Small intestine (tissue), 7 donors: ENCODE data around the gene BBIP1. TPM values are rescaled to one million over a fixed set of nuclear protein-coding genes. Genes with fewer than 3 reads are reported as not detected.
A peak's percentile ranks its signal among the peaks of the same experiment; 100 is the strongest.

Source experiments
- DNase-seq, 2 donors: peaks; one replicate each; pipeline versions ENCODE4 v3.0.0 to v3.0.0-alpha.2; 2013
- FAIRE-seq: peaks from 2 replicates; lab custom pipeline; 2012; peaks lifted over from hg19 to GRCh38; lab: Jason Lieb, UNC
- H3K27ac ChIP-seq, 3 donors: one replicate each; pipeline ENCODE4 v1.5.1; 2013; ENCODE audit warnings: low read length in 2 of 3, mild to moderate bottlenecking in 2 of 3, control low read depth in 1 of 3, inconsistent platforms in 1 of 3, low read depth in 1 of 3, moderate library complexity in 1 of 3
- H3K27me3 ChIP-seq, 3 donors: one replicate each; pipeline ENCODE4 v1.6.1; 2013; ENCODE audit warnings: low read length in 3 of 3, inconsistent platforms in 1 of 3; ENCODE audit not compliant: control insufficient read depth in 3 of 3, insufficient read depth in 3 of 3
- H3K36me3 ChIP-seq, 3 donors: one replicate each; pipeline ENCODE4 v1.6.1; 2013; ENCODE audit warnings: low read length in 3 of 3, inconsistent platforms in 1 of 3, low read depth in 1 of 3, mild to moderate bottlenecking in 1 of 3, moderate library complexity in 1 of 3; ENCODE audit not compliant: control insufficient read depth in 3 of 3, insufficient read depth in 2 of 3
- H3K4me1 ChIP-seq, 3 donors: one replicate each; pipeline ENCODE4 v1.6.1; 2013; ENCODE audit warnings: low read length in 2 of 3, inconsistent platforms in 1 of 3, low read depth in 1 of 3, mild to moderate bottlenecking in 1 of 3, moderate library complexity in 1 of 3; ENCODE audit not compliant: control insufficient read depth in 3 of 3, insufficient read depth in 2 of 3
- H3K4me3 ChIP-seq, 3 donors: one replicate each; pipeline ENCODE4 v1.5.1; 2013; ENCODE audit warnings: low read length in 3 of 3, control low read depth in 1 of 3, inconsistent platforms in 1 of 3, low read depth in 1 of 3, mild to moderate bottlenecking in 1 of 3, moderate library complexity in 1 of 3
- H3K9me3 ChIP-seq, 2 donors: one replicate each; pipeline ENCODE4 v1.6.1; 2013; ENCODE audit warnings: low read depth in 1 of 2, low read length in 1 of 2; ENCODE audit not compliant: control insufficient read depth in 2 of 2, insufficient read depth in 1 of 2
- WGBS, 3 donors: extraction: QIAGEN DNeasy Blood & Tissue Kit; methylation state at CpG; one replicate each; pipeline ENCODE4 v1.1.7; 2013; 5-methylcytosine and 5-hydroxymethylcytosine counted together
- polyA plus RNA-seq, 4 donors: library from polyadenylated mRNA; stranded (reverse) in 3 of 4; unstranded in 1 of 4; fragments of 200-250 nt in 3 of 4; fragments of 120-200 nt in 1 of 4; gene quantifications; one replicate each; pipeline versions ENCODE4 v1.2.1 to v1.2.3, GENCODE V29; 2013
- donor health status: healthy with polysubstance abuse.
- donor health status: control.
- donor health status: control.
- donor health status: Bipolar disorder and iron deficiency.
- donor health status: healthy.

Gene BBIP1
- polyA plus RNA-seq, 4 donors: 10.7 to 21.1 (median 17.5) TPM

DNA sequence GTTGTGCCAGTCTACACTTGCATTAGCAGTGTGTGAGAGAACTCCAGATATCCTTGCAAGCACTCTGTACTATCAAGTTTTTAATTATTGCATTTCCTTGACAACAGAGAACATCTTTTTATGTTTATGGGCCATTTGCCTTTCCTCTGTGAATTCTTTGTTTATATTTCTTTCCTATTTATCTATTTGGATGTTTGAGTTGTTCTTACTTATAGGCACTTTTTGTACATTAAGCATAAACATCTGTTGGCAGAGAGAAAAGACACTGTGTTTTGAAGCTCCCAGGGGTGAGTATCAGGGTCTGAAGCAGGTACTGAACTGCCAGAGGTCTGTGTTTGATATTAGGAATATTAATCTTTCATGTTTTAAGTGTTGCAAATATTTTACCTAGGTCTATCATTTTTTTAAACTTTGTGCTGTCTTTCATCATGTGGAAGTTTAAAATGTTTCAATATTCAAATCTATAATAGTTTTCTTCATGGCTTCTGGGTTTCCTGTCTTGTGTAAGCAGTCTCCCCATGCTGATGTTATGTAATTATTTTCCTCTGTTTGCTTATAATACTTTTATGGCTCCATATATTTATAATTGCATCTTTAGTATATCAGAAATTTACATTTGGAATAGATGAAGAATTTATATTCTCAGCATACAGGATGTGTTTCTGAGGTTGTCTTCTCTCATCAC is 64.9 kb downstream of the BBIP1 start:
- Histone ChIP-seq H3K36me3 (no peaks in the 10 kb centered on the region), H3K4me3 (no peak overlapping the region), H3K9me3 (no peaks in the 10 kb centered on the region), H3K4me1 (peaks cover 9 to 39% (median 25%) of the 10 kb centered on the region in 3 donors), H3K27me3 (no peaks in the 10 kb centered on the region), H3K27ac (no peak overlapping the region)
- FAIRE-seq (no peak), DNase-seq (no peak)

DNA sequence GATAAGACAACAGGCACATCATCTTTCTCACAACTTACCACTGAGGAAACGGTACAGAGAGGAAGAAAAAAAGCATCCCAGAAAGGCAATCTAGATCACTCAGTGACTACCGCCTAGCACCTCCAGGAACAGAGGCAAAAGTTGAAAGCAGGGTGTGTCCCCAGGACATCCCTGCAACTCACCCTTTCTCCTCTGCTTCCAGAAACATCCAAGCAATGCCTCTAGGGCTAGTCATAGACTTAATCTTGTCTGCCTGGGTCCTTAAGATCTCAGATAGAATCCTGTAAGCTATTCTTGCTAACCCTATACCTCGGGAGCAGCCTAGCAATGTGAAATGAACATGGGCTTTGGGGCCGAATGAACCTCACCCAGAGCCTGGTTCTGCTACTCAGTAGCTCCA is 66.0 kb downstream of the BBIP1 start:
- 52 to 70% (median 63%) methylated on average over 4 of the region's 4 CpGs for WGBS, 3 donors
- FAIRE-seq (no peak), DNase-seq (peak in 1 of 2 donors; percentile 61)
- Histone ChIP-seq H3K4me1 (peaks cover 9 to 28% (median 20%) of the 10 kb centered on the region in 3 donors), H3K27ac (peak overlapping the region in 2 of 3 donors; percentile 75 to 85), H3K27me3 (no peaks in the 10 kb centered on the region), H3K9me3 (no peaks in the 10 kb centered on the region), H3K36me3 (no peaks in the 10 kb centered on the region), H3K4me3 (no peak overlapping the region)

DNA sequence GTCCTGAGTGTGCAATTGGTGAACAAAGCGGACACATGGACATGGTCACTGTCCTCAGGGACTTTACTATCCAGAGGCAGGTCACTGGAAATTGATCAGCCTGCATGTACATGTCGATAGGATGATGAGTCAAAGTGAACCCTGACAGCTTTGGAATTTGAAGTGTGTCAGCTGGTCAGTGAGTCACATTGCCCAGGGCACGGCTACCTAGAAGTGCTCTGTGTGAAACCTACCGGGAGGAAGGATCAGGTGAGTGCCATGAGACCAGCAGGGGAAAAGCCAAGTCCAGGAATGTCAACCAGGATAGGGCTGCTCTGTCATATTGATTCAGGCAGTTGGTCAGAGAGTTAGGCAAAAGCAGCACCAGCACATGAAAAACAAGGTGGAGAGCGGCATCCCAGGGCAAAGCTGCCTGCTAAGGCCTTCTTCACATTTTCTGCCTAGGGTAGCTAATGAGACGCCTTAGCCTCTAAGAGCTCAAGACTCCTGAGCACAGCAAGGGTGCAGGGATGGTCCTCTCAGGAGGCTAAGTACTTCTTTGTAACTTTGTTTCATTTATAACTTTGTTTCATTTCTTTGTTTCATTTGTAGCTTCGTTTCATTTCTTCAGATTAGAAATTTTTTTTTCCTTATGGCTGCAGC is 66.6 kb downstream of the BBIP1 start:
- WGBS, 3 donors: 33 to 54% (median 40%) methylated on average over 7 of the region's 7 CpGs
- Histone ChIP-seq H3K9me3 (no peaks in the 10 kb centered on the region), H3K36me3 (no peaks in the 10 kb centered on the region), H3K27me3 (no peaks in the 10 kb centered on the region), H3K27ac (peak overlapping the region; percentile 62 to 85 (median 75)), H3K4me1 (peaks cover 9 to 26% (median 18%) of the 10 kb centered on the region in 3 donors), H3K4me3 (no peak overlapping the region)
- FAIRE-seq (no peak), DNase-seq (peak; percentile 87 to 95)

DNA sequence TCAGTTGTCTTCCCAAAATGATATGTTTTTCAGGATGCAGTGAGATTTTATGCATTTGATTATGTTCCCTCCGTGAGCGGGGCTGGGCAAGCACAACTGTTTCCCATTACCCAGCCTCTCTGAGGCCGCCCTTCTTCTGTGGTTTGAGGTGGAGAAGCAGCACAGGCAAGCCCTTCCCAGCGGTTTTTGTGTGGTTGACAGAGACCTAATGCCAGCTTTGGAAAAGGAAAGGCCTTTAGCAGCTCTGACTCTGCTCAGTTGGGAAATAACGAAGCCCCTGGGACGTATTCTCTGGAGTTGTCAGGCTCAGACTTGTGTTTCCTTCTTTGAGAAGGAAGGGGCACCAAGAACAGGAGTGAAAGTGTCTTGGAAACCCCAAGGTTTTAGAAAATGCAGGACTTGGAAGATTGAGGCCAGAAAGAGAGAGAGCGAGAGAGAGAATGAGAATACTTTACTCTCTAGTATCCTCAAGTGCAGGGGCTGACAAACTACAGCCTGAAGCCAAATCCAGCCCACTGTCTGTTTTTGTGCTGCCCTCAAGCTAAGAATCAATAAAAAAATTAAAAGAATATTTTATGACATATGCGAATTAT is 67.9 kb downstream of the BBIP1 start:
- Histone ChIP-seq H3K4me3 (no peak overlapping the region), H3K36me3 (no peaks in the 10 kb centered on the region), H3K27me3 (no peaks in the 10 kb centered on the region), H3K9me3 (no peaks in the 10 kb centered on the region), H3K4me1 (peaks cover 11 to 34% (median 26%) of the 10 kb centered on the region in 3 donors), H3K27ac (peak overlapping the region in 2 of 3 donors; percentile 14 to 37)
- 73 to 86% (median 74%) methylated on average over 8 of the region's 8 CpGs for WGBS, 3 donors
- FAIRE-seq (no peak), DNase-seq (no peak)

DNA sequence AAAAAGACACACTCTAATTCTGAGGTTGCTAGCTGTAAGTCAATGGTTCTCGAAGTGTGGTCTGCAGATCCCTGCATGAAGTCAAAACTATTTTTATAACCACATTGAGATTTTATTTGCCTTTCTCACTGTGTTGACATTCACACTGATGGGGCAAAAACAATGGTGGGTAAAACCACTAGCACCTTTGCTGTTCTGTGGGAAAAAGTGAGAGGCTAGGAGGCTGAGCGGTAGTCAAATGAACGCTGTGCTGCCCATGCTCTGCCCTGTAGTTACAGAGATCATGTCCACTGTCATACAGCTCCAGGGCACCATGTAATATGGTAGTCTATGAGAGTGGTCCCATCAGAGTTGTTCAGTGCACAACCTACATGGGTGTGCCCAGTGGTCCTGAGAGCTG is 68.9 kb downstream of the BBIP1 start:
- FAIRE-seq (no peak), DNase-seq (no peak)
- Histone ChIP-seq H3K36me3 (no peaks in the 10 kb centered on the region), H3K9me3 (no peaks in the 10 kb centered on the region), H3K4me3 (no peak overlapping the region), H3K4me1 (peaks cover 12 to 42% (median 26%) of the 10 kb centered on the region in 3 donors), H3K27me3 (no peaks in the 10 kb centered on the region), H3K27ac (no peak overlapping the region)
- WGBS, 3 donors: 79 to 91% (median 90%) methylated on average over 3 of the region's 3 CpGs

Other genes with a start within 250 kb of the BBIP1 start
- 100 to 1,000 TPM; 111 to 346 (median 216) TPM for gene PDCD4, start 47.3 kb downstream of the BBIP1 start, polyA plus RNA-seq
- gene SHOC2, start 424 bp upstream of the BBIP1 start, polyA plus RNA-seq: 10 to 100 TPM; 17.8 to 34.5 (median 25.3) TPM
- 10 to 100 TPM in 2 of 4 donors, 1 to 10 TPM in 2; 1.1 to 19.3 (median 6.6) TPM for gene ADRA2A, start 157.8 kb upstream of the BBIP1 start, polyA plus RNA-seq